Testis (tissue), 2 donors: ENCODE results near the gene LCP2.

Experiments
- CTCF ChIP-seq, 3 experiments: fragments of 450-650 bp in 2 of 3; fragments of 200-600 bp in 1 of 3; sonication (generic) in 1 of 3; IDR thresholded peaks; one replicate each; pipeline ENCODE4 v1.5.1; 2016 to 2019; ENCODE audit warnings: antibody characterized with exemption in 3 of 3, mild to moderate bottlenecking in 2 of 3, moderate library complexity in 1 of 3
- POLR2A ChIP-seq: fragments of 450-650 bp; IDR thresholded peaks from one replicate; pipeline ENCODE4 v1.6.1; 2017; ENCODE audit warnings: antibody characterized with exemption, mild to moderate bottlenecking, moderate library complexity

GRCh38 chr5:170287532-170287931 lies 10.0 kb downstream of the LCP2 start:
- no peak for TF ChIP-seq CTCF (IDR thresholded peaks at IDR 0.05)
- TF ChIP-seq POLR2A = no peak
